HEK293 (cell line): ENCODE measurements around the gene PRSS33.

Experiments used
- CTCF ChIA-PET: fragments of 350-600 bp; formaldehyde crosslinking; extraction: SDS; loops from one replicate; lab custom pipeline; 2021; ENCODE audit warnings: antibody characterized with exemption; lab: Yijun Ruan, JAX
- POLR2A ChIA-PET: fragments of 300-600 bp; formaldehyde crosslinking; extraction: SDS; loops from one replicate; lab custom pipeline; 2020; ENCODE audit warnings: antibody characterized with exemption, inconsistent platforms; lab: Yijun Ruan, JAX
- H3K27ac ChIP-seq: fragments of 200-500 bp; sonication (Bioruptor generic); 2 replicates; pipeline ENCODE4 v1.5.1; 2014; ENCODE audit warnings: low read depth, low read length, control low read depth, inconsistent platforms; ENCODE audit errors: extremely low read depth
- H3K36me3 ChIP-seq, 2 experiments: fragments of 200-500 bp in 1 of 2; sonication (Bioruptor generic) in 1 of 2; 1 replicate in 1 of 2; 2 replicates in 1 of 2; pipeline ENCODE4 v1.5.1; 2014 to 2017; ENCODE audit warnings: inconsistent platforms in 2 of 2, low read length in 2 of 2; ENCODE audit not compliant: control insufficient read depth in 2 of 2, insufficient read depth in 1 of 2
- H3K4me1 ChIP-seq: fragments of 200-500 bp; sonication (Bioruptor generic); 2 replicates; pipeline ENCODE4 v1.5.1; 2014; ENCODE audit warnings: mild to moderate bottlenecking, low read length, inconsistent platforms; ENCODE audit not compliant: control insufficient read depth, insufficient read depth
- H3K4me3 ChIP-seq: 2 replicates; pipeline ENCODE4 v1.5.1; 2011; ENCODE audit warnings: low read depth, mild to moderate bottlenecking, control low read depth, low read length, moderate library complexity
- H3K9me3 ChIP-seq: fragments of 200-500 bp; sonication (Bioruptor generic); 2 replicates; pipeline ENCODE4 v1.5.1; 2014; ENCODE audit warnings: low read depth, low read length, inconsistent platforms; ENCODE audit not compliant: control insufficient read depth, insufficient read depth
- AEBP2 ChIP-seq: fragments of 450-650 bp; formaldehyde crosslinking; IDR thresholded peaks from 2 replicates; pipeline ENCODE4 v1.5.1; 2016; ENCODE audit warnings: missing biosample characterization, missing genetic modification characterization, borderline replicate concordance
- KLF1 ChIP-seq: fragments of 450-650 bp; formaldehyde crosslinking; IDR thresholded peaks from 2 replicates; pipeline ENCODE4 v1.5.1; 2016; ENCODE audit warnings: missing biosample characterization, missing genetic modification characterization
- KLF10 ChIP-seq: fragments of 450-650 bp; IDR thresholded peaks from 2 replicates; pipeline ENCODE4 v1.5.1; 2018; ENCODE audit warnings: missing biosample characterization, mild to moderate bottlenecking, missing genetic modification characterization
- PBX3 ChIP-seq: sonication (generic); formaldehyde crosslinking; IDR thresholded peaks from 2 replicates; pipeline ENCODE4 v1.8.1; 2022; ENCODE audit warnings: mild to moderate bottlenecking, moderate library complexity, missing genetic modification reagents
- SCRT2 ChIP-seq: fragments of 450-650 bp; formaldehyde crosslinking; IDR thresholded peaks from 2 replicates; pipeline ENCODE4 v1.5.1; 2016; ENCODE audit warnings: missing biosample characterization, missing genetic modification characterization
- ZBTB1 ChIP-seq: fragments of 450-650 bp; formaldehyde crosslinking; IDR thresholded peaks from 2 replicates; pipeline ENCODE4 v1.5.1; 2016; ENCODE audit warnings: missing biosample characterization, missing genetic modification characterization
- ZBTB17 ChIP-seq: fragments of 450-650 bp; formaldehyde crosslinking; IDR thresholded peaks from 2 replicates; pipeline ENCODE4 v1.5.1; 2016; ENCODE audit warnings: missing biosample characterization, missing genetic modification characterization
- ZBTB7A ChIP-seq: fragments of 450-650 bp; formaldehyde crosslinking; IDR thresholded peaks from 2 replicates; pipeline ENCODE4 v1.5.1; 2016; ENCODE audit warnings: low read depth, missing biosample characterization, missing genetic modification characterization
- ZBTB8A ChIP-seq: fragments of 450-650 bp; formaldehyde crosslinking; IDR thresholded peaks from 2 replicates; pipeline ENCODE4 v1.5.1; 2016; ENCODE audit warnings: missing biosample characterization, missing genetic modification characterization
- ZFHX2 ChIP-seq: fragments of 450-650 bp; formaldehyde crosslinking; conservative IDR thresholded peaks from 2 replicates; pipeline ENCODE4 v1.5.1; 2016; ENCODE audit warnings: missing biosample characterization, missing genetic modification characterization
- ZNF10 ChIP-seq: fragments of 450-650 bp; formaldehyde crosslinking; IDR thresholded peaks from 2 replicates; pipeline ENCODE4 v1.5.1; 2017; ENCODE audit warnings: missing biosample characterization, missing genetic modification characterization
- ZNF133 ChIP-seq: fragments of 450-650 bp; formaldehyde crosslinking; IDR thresholded peaks from 2 replicates; pipeline ENCODE4 v1.5.1; 2016; ENCODE audit warnings: missing biosample characterization, missing genetic modification characterization
- ZNF140 ChIP-seq: fragments of 450-650 bp; formaldehyde crosslinking; IDR thresholded peaks from 2 replicates; pipeline ENCODE4 v1.5.1; 2016; ENCODE audit warnings: missing biosample characterization, missing genetic modification characterization
- ZNF2 ChIP-seq: fragments of 450-650 bp; formaldehyde crosslinking; IDR thresholded peaks from 2 replicates; pipeline ENCODE4 v1.5.1; 2016; ENCODE audit warnings: missing biosample characterization, missing genetic modification characterization
- ZNF23 ChIP-seq: fragments of 450-650 bp; formaldehyde crosslinking; IDR thresholded peaks from 2 replicates; pipeline ENCODE4 v1.5.1; 2016; ENCODE audit warnings: missing biosample characterization, missing genetic modification characterization, borderline replicate concordance
- ZNF239 ChIP-seq: fragments of 450-650 bp; formaldehyde crosslinking; IDR thresholded peaks from 2 replicates; pipeline ENCODE4 v1.5.1; 2016; ENCODE audit warnings: missing biosample characterization, missing genetic modification characterization
- ZNF26 ChIP-seq: fragments of 450-650 bp; formaldehyde crosslinking; IDR thresholded peaks from 2 replicates; pipeline ENCODE4 v1.5.1; 2016; ENCODE audit warnings: missing biosample characterization, missing genetic modification characterization
- ZNF423 ChIP-seq: fragments of 450-650 bp; formaldehyde crosslinking; IDR thresholded peaks from 2 replicates; pipeline ENCODE4 v1.5.1; 2016; ENCODE audit warnings: missing biosample characterization, missing genetic modification characterization
- ZNF610 ChIP-seq: fragments of 450-650 bp; formaldehyde crosslinking; IDR thresholded peaks from 2 replicates; pipeline ENCODE4 v1.5.1; 2016; ENCODE audit warnings: missing biosample characterization, missing genetic modification characterization, borderline replicate concordance
- ZNF621 ChIP-seq: fragments of 450-650 bp; formaldehyde crosslinking; IDR thresholded peaks from 2 replicates; pipeline ENCODE4 v1.5.1; 2017; ENCODE audit warnings: missing biosample characterization, missing genetic modification characterization
- ZNF654 ChIP-seq: fragments of 450-650 bp; formaldehyde crosslinking; IDR thresholded peaks from 2 replicates; pipeline ENCODE4 v1.5.1; 2016; ENCODE audit warnings: low read depth, missing biosample characterization, missing genetic modification characterization
- TF ChIP-seq, protein P1 (sequence below): fragments of 450-650 bp; formaldehyde crosslinking; IDR thresholded peaks from 2 replicates; pipeline ENCODE4 v1.5.1; 2017; ENCODE audit warnings: missing biosample characterization, missing genetic modification characterization
- TF ChIP-seq, protein P2 (sequence below): fragments of 450-650 bp; formaldehyde crosslinking; IDR thresholded peaks from 2 replicates; pipeline ENCODE4 v1.5.1; 2016; ENCODE audit warnings: missing biosample characterization, missing genetic modification characterization
- TF ChIP-seq, protein P3 (sequence below): fragments of 450-650 bp; formaldehyde crosslinking; IDR thresholded peaks from 2 replicates; pipeline ENCODE4 v1.5.1; 2016; ENCODE audit warnings: missing biosample characterization, missing genetic modification characterization
- TF ChIP-seq, protein P4 (sequence below): fragments of 450-650 bp; formaldehyde crosslinking; IDR thresholded peaks from 2 replicates; pipeline ENCODE4 v1.5.1; 2016; ENCODE audit warnings: missing biosample characterization, missing genetic modification characterization

Gene PRSS33

GRCh38 chr16:2770057-2770951, 17.1 kb downstream of the PRSS33 start:
- POLR2A ChIA-PET, result interaction anchor here (0.5 kb wide), 1 partner anchor 34 kb away, joined by 5 read pairs; no protein-coding TSS in a partner anchor
- H3K36me3 ChIP-seq, result peaks cover 14 to 98% of the 10 kb centered on the region in 2 experiments
- H3K4me3 ChIP-seq, result no peak overlapping the region
- H3K4me1 ChIP-seq, result no peaks in the 10 kb centered on the region; the same call in 1 of the 2 replicates
- peak overlapping the region; percentile 52 for H3K27ac ChIP-seq
- CTCF ChIA-PET, result interaction anchor here (0.6 to 1.7 kb wide), 3 partner anchors 16 to 113 kb away, joined by 3 read pairs; partner anchors contain the start of gene FLYWCH2
- H3K9me3 ChIP-seq, result no peaks in the 10 kb centered on the region
- TF ChIP-seq ZNF2 (no peak), ZNF26 (tag by site-specific recombination) (no peak), ZNF23 (tag by site-specific recombination) (no peak), ZBTB1 (tag by site-specific recombination) (no peak), ZNF133 (tag by site-specific recombination) (no peak), ZNF239 (tag by site-specific recombination) (no peak), ZNF621 (tag by site-specific recombination) (no peak), KLF10 (no peak), SCRT2 (tag by site-specific recombination) (no peak), ZBTB8A (tag by site-specific recombination) (0 out of 2 replicates have a peak, but pooled peaks have one; percentile 40), PBX3 (CRISPR knock-in tag) (no peak), ZNF10 (tag by site-specific recombination) (no peak), ZBTB17 (tag by site-specific recombination) (no peak), ZNF423 (tag by site-specific recombination) (no peak), ZNF654 (tag by site-specific recombination) (no peak), ZNF140 (tag by site-specific recombination) (no peak), ZBTB7A (tag by site-specific recombination) (no peak), ZFHX2 (tag by site-specific recombination) (peak; percentile 82), AEBP2 (tag by site-specific recombination) (no peak), ZNF610 (no peak), KLF1 (tag by site-specific recombination) (peak; percentile 96)
- TF ChIP-seq, protein P1, sequence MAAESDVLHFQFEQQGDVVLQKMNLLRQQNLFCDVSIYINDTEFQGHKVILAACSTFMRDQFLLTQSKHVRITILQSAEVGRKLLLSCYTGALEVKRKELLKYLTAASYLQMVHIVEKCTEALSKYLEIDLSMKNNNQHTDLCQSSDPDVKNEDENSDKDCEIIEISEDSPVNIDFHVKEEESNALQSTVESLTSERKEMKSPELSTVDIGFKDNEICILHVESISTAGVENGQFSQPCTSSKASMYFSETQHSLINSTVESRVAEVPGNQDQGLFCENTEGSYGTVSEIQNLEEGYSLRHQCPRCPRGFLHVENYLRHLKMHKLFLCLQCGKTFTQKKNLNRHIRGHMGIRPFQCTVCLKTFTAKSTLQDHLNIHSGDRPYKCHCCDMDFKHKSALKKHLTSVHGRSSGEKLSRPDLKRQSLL (tag by site-specific recombination), result 0 out of 2 replicates have a peak, but pooled peaks have one; percentile 10
- TF ChIP-seq, protein P2, sequence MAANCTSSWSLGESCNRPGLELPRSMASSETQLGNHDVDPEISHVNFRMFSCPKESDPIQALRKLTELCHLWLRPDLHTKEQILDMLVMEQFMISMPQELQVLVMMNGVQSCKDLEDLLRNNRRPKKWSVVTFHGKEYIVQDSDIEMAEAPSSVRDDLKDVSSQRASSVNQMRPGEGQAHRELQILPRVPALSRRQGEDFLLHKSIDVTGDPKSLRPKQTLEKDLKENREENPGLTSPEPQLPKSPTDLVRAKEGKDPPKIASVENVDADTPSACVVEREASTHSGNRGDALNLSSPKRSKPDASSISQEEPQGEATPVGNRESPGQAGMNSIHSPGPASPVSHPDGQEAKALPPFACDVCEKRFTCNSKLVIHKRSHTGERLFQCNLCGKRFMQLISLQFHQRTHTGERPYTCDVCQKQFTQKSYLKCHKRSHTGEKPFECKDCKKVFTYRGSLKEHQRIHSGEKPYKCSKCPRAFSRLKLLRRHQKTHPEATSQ (tag by site-specific recombination), result no peak
- TF ChIP-seq, protein P3, sequence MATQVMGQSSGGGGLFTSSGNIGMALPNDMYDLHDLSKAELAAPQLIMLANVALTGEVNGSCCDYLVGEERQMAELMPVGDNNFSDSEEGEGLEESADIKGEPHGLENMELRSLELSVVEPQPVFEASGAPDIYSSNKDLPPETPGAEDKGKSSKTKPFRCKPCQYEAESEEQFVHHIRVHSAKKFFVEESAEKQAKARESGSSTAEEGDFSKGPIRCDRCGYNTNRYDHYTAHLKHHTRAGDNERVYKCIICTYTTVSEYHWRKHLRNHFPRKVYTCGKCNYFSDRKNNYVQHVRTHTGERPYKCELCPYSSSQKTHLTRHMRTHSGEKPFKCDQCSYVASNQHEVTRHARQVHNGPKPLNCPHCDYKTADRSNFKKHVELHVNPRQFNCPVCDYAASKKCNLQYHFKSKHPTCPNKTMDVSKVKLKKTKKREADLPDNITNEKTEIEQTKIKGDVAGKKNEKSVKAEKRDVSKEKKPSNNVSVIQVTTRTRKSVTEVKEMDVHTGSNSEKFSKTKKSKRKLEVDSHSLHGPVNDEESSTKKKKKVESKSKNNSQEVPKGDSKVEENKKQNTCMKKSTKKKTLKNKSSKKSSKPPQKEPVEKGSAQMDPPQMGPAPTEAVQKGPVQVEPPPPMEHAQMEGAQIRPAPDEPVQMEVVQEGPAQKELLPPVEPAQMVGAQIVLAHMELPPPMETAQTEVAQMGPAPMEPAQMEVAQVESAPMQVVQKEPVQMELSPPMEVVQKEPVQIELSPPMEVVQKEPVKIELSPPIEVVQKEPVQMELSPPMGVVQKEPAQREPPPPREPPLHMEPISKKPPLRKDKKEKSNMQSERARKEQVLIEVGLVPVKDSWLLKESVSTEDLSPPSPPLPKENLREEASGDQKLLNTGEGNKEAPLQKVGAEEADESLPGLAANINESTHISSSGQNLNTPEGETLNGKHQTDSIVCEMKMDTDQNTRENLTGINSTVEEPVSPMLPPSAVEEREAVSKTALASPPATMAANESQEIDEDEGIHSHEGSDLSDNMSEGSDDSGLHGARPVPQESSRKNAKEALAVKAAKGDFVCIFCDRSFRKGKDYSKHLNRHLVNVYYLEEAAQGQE (tag by site-specific recombination), result no peak
- TF ChIP-seq, protein P4, sequence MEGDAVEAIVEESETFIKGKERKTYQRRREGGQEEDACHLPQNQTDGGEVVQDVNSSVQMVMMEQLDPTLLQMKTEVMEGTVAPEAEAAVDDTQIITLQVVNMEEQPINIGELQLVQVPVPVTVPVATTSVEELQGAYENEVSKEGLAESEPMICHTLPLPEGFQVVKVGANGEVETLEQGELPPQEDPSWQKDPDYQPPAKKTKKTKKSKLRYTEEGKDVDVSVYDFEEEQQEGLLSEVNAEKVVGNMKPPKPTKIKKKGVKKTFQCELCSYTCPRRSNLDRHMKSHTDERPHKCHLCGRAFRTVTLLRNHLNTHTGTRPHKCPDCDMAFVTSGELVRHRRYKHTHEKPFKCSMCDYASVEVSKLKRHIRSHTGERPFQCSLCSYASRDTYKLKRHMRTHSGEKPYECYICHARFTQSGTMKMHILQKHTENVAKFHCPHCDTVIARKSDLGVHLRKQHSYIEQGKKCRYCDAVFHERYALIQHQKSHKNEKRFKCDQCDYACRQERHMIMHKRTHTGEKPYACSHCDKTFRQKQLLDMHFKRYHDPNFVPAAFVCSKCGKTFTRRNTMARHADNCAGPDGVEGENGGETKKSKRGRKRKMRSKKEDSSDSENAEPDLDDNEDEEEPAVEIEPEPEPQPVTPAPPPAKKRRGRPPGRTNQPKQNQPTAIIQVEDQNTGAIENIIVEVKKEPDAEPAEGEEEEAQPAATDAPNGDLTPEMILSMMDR (tag by site-specific recombination), result peak; percentile 78
